CD4-positive, alpha-beta T cell treated with Interleukin-17A for 4 hours (primary cell): ENCODE measurements around the gene TNFRSF12A.
A peak's percentile ranks its signal among the peaks of the same experiment; 100 is the strongest.

Experiments
- DNase-seq: peaks from one replicate; pipeline ENCODE4 v3.0.0-alpha.2; 2020; ENCODE audit warnings: mixed read lengths

The TNFRSF12A gene

DNA sequence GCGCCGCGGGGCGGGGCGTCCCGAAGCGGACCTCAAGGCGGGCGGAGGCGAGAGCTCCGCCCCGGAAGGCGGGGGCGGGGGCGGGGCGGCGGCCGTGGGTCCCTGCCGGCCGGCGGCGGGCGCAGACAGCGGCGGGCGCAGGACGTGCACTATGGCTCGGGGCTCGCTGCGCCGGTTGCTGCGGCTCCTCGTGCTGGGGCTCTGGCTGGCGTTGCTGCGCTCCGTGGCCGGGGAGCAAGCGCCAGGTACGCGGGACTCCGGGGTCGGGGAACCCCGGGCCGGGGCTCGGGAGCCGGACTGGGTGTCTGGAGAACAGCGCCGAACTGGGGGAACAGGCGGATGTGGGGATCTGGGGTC lies at the start of gene TNFRSF12A:
Gene TNFRSF12A, plus strand, starts transcription at position 122 of the 357 bp plus-strand sequence. Its CDS starts 30 bp downstream, at position 152.
- peak; percentile 84 for DNase-seq

GRCh38 chr16:2970563-2970962 lies 49.6 kb upstream of the TNFRSF12A start:
- DNase-seq, result no peak

DNA sequence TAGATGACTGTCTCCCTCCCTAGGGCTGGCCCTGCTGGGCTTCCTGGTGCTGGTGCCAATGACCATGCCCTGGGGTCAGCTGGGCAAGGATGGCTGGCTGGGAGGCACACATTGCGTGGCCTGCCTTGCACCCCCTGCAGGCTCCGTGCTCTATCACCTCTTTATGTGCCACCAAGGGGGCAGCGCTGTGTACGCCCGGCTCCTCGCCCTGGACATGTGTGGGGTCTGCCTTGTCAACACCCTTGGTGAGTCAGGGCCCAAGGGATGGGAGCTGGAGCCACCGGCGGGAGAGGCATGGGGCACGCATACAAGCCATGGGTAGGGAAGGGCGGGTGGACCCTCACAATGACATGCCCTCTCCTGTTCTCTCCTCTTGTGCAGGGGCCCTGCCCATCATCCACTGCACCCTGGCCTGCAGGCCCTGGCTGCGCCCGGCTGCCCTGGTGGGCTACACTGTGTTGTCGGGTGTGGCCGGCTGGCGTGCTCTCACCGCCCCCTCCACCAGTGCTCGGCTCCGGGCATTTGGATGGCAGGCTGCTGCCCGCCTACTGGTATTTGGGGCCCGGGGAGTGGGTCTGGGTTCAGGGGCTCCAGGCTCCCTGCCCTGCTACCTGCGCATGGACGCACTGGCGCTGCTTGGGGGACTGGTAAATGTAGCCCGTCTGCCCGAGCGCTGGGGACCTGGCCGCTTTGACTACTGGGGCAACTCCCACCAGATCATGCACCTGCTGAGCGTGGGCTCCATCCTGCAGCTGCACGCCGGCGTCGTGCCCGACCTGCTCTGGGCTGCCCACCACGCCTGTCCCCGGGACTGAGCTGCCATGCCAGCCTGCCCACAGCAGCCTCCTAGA lies 48.8 kb upstream of the TNFRSF12A start:
- DNase-seq, result no peak

- no peak for DNase-seq
These were observed 48.0 kb upstream of the TNFRSF12A start for GRCh38 chr16:2971985-2972784.

- no peak for DNase-seq
These were observed 47.1 kb upstream of the TNFRSF12A start for GRCh38 chr16:2973093-2973492.

DNA sequence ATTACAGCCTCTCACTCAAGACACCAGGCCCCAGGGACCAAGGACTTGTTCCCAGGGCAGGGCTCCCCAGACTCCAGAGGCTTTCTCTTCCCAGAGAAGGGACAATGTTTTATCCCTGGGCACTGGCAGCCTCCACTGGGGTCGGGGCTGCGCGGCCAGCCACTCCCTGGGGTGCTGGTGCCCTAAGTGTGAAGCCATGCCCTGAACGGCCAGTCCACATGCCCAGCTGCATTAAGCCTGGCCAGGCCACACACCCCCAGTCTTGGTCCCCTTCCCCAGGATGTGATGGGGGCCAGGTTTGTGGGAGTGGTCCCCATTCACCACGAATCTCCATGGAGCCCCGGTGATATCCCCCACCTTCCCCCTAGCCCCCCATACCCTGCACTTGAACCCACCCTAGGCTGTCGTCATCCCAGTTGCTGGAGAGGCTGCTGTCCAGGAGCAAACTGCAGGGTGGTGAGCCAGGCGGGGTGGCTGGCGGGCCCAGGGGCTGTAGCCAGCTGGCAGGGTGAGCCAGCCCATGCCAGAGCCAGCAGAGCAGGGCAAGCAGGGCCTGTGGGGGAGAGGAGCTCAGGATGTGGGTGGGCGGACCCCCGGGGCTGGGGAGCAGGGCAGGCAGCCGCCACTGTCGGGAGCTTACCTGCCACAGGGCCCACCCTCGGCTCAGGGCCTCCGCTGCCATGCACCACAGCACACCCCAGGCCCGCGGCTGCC lies 46.4 kb upstream of the TNFRSF12A start:
- no peak for DNase-seq

- no peak for DNase-seq
These were observed 45.7 kb upstream of the TNFRSF12A start for GRCh38 chr16:2974319-2975056.

DNA sequence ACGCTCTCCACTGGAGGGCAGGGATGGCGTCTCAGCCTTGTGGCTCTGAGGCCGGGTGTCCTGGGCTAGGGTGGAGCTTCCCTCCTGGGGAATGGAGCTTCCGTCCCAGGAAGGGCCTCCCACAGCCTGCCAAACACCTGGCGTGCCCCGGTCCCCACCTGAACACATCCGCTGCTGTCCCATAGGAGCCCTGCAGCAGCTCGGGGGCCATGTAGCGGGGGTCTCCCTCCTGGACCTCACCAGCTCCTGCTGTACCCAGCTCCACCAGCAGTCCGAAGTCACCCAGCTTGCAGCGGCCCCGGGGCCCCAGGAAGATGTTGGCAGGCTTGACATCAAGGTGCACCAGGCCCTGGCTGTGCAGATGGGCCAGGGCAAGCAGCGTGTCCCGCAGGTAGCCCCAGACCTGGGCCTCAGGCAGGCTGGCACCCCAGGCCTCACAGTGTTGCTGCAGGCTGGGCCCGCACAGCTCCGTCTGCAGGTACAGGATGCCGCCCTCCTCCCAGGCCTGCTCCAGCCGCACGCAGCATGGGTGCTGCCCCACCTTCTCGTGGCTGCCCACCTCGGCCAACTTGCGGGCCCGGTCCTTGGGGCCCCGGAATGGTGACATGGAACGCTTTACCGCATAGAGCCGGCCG lies 44.9 kb upstream of the TNFRSF12A start:
- no peak for DNase-seq

- DNase-seq, result no peak
These were observed 44.0 kb upstream of the TNFRSF12A start for GRCh38 chr16:2976201-2976600.

DNA sequence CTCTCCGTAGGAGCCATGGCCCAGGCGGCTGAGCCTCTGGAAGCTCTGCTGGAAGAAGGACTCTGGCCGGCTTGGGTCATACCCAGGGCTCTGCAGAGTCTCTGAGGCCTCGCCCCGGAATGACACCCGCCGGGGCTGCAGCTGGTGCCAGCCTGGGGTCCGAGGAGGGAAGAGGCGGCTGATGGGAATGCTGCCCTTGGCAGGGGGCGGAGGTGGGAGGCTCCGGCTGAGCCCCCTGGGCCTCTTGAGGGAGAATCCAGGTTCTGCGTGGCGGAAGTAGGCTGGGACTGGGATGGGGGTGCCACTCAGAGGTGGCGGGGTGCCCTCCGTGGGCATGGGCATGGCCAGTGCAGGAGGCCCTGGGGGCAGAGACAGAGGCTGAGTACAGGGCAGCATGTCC lies 43.5 kb upstream of the TNFRSF12A start:
- no peak for DNase-seq

- DNase-seq, result no peak
These were observed 42.7 kb upstream of the TNFRSF12A start for GRCh38 chr16:2977440-2977839.

DNA sequence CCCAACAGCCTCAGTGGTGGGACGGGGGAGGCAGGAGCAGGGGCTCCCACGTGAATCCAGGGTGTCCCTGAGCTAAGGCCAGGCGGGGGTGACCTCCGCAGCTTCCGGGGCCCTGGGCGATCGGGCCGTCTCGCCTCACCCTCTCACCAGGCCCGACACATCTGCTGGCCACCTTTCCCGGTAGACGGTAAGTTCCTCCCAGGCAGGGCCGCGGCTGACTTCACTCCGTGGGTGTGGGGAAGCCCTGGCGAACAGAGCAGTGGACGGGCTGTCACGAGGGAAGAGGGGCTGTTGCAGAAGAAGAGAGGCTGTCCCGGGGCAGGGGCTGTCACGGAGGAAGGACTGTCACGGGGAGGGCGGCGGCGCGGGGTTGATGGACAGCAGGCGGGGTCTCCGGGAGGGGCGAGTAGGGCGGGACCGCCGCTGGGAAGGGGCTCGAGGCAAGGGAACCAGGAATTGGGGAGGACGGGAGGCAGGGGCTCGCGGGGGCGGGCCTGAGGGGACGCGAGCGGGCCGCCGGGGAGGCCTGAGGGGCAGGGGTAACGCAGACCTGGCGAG lies 40.4 kb upstream of the TNFRSF12A start:
- DNase-seq, result no peak

- DNase-seq, result peak; percentile 96
These were observed 39.7 kb upstream of the TNFRSF12A start, which contains the start of gene PKMYT1 for GRCh38 chr16:2980227-2981176. PKMYT1 (minus strand) TSS chr16:2980446; CDS start chr16:2979657, 789 bp downstream.

- no peak for DNase-seq
These were observed 38.8 kb upstream of the TNFRSF12A start for GRCh38 chr16:2981177-2981898.

DNA sequence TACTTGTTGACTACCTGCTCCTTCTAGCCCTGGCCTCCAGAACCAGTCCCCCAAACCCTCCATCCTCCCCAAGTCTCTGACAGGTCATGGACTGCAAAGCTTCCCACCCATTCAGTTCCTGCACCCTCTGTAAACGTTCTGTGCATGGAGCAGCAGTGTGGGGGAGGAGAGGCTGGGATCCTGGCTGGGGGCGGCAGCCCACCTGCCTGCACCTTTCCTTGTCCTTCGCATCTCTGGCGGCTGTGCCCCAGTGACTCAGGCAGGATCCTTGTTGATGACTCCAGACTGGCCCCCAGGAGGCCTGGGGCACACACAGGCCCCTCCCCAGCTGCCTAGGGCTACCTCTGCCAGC lies 38.3 kb upstream of the TNFRSF12A start:
- DNase-seq, result no peak

DNA sequence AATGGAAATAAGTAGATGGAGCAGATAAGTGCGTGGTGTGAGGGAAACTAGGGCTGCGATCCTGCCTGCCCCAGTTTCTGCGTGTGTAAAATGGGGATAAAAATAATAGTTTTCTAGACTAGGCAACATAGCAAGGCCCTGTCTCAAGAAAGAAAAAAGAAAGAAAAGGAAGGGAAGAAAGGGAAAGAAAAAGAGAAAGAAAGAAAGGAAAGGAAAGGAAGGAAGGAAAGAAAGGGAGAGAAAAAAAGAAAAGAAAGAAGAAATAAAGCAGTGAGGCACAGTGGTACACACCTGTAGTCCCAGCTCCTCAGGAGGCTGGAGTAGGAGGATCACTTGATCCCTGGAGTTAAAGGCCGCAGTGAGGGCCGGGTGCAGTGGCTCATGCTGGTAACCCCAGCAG lies 37.8 kb upstream of the TNFRSF12A start:
- DNase-seq, result no peak

GRCh38 chr16:2983706-2984136 lies 36.4 kb upstream of the TNFRSF12A start:
- DNase-seq, result peak; percentile 76

DNA sequence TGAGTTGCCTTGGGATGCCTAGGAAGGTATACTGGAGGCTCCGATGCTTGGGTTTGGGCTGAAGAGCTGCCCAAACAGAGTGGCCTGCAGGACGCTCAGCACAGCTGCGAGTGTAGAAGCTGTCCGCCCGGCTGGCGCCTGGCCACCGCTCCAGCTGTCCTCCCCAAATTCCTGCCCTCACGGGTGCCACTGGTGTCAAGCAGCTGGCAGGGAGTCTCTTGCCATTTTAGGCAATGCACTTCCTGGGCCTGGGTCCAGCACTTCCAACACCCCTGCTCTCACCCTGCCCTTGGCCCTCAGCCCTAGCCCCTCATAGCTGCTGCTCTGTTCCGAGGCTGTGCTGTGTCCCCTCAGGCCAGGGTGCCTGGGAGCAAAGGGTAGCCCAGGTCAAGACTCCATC lies 34.7 kb upstream of the TNFRSF12A start:
- DNase-seq, result no peak

- no peak for DNase-seq
These were observed 34.2 kb upstream of the TNFRSF12A start for GRCh38 chr16:2985893-2986355.
